C4-2B (cell line): ENCODE measurements around the gene AUTS2.

Source experiments
- H3K27ac ChIP-seq: fragments of 450-650 bp; 2 replicates; pipeline ENCODE4 v1.5.1; 2017
- ZFX ChIP-seq: fragments of 450-650 bp; IDR thresholded peaks from 2 replicates; pipeline ENCODE4 v1.6.1; 2017
- TF ChIP-seq, protein P1 (sequence below): fragments of 450-650 bp; conservative IDR thresholded peaks from 2 replicates; pipeline ENCODE4 v1.5.1; 2017; ENCODE audit warnings: mild to moderate bottlenecking

The AUTS2 gene

DNA sequence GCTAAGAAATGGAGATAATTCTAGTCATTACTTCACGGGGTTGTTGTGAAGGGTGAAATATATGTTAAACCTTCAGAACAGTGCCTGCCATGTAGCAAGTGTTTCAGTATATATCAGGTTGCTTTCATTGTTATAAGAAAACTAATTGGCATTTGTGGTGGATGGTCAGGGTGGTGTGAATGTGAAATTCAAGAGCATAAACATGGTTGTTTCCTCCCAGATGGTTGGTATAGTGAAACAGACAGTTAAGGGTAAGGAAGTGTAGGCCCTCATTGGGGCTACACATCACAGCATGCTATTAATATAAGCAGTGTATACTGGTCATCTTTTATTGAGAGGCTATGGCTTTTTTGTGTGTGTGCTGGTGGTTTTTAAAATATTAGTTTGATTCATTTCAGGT, 171.6 kb downstream of the AUTS2 start:
- no peak overlapping the region for H3K27ac ChIP-seq
- TF ChIP-seq ZFX = no peak
- TF ChIP-seq, protein P1, sequence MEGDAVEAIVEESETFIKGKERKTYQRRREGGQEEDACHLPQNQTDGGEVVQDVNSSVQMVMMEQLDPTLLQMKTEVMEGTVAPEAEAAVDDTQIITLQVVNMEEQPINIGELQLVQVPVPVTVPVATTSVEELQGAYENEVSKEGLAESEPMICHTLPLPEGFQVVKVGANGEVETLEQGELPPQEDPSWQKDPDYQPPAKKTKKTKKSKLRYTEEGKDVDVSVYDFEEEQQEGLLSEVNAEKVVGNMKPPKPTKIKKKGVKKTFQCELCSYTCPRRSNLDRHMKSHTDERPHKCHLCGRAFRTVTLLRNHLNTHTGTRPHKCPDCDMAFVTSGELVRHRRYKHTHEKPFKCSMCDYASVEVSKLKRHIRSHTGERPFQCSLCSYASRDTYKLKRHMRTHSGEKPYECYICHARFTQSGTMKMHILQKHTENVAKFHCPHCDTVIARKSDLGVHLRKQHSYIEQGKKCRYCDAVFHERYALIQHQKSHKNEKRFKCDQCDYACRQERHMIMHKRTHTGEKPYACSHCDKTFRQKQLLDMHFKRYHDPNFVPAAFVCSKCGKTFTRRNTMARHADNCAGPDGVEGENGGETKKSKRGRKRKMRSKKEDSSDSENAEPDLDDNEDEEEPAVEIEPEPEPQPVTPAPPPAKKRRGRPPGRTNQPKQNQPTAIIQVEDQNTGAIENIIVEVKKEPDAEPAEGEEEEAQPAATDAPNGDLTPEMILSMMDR = no peak

DNA sequence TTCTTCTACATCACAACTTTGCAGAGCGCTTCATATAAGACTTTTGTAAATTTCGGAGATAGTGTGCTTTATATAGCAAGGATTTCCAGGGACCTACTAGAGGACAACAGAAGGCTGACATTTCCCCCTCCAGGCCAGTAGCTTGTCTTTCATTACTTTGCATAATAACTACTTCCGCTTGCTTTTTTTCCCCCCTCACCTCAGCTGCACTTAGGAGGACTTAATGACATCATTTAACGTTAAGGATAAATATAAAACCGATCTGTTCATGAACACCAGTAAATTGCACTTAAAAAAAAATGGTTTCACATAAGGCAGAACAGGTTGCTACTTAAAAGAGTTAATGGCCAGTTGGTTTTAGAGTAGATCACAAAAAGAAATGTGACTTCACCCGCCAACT, 172.3 kb downstream of the AUTS2 start:
- no peak overlapping the region for H3K27ac ChIP-seq
- TF ChIP-seq, protein P1 = no peak
- TF ChIP-seq ZFX = no peak

DNA sequence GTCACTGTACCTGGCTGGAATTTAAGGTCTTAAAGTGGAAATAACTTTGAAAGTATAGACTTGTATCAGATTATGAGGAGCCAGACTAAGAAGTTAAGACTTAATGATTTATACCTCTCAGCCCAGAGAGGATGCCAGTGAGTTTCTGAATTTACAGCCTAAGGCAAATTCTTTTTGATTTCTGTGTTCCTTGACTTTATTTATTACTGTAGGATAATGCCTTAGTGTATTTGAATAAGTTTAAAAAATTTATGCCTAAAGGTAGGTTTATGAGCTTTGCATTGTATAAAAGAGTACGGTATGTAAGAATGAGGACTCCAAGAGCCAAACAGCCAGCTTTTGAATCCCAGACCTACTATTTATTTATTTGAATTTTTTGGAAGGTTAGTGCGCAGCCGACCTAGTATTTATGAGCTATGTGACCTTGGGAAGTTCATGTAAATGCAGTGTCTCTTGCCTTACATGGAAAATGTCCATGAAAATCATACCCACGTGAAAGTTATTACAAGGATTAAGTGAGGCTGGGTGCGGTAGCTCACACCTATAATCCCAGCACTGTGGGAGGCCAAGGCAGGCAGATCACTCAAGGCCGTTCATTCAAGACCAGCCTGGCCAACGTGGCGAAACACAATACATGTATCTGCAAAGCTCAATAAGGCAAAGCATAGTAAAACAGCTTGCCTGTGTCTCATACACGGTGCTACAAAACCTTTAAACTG, 174.6 kb downstream of the AUTS2 start:
- TF ChIP-seq, protein P1 = no peak
- no peak for TF ChIP-seq ZFX
- no peak overlapping the region for H3K27ac ChIP-seq

DNA sequence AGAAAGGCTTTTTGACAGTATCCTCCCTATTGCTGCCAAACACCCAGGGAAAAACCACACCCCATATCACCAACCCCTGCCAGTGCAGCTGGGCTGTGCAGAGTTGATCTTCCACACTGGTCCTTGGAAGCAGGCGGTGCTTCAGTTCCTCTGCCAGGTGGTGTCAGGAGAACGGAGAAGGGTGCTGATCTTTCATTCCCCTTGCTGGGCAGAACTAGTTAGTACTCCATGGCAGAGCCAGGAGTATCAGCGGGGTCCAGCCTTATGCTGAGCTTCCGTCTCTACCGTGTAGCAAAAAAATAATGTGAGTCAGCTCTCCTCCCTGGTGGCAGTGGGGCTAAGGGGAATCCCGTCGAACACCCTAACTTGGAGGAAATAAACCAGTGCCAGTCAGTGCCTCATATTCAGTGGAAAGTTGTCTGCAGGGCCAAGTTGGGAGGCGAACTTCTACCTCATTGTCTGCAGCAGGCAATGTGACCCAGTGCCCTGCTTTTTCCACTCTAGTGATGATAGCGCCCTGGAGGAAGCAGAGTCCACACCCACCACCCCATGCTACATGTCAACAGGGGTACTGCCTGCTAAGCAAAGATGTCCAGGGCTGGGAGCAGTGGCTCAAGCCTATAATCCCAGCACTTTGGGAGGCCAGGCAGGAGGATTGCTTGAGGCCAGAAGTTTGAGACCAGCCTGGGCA, 175.4 kb downstream of the AUTS2 start:
- H3K27ac ChIP-seq = no peak overlapping the region
- TF ChIP-seq, protein P1 = no peak
- TF ChIP-seq ZFX = no peak

DNA sequence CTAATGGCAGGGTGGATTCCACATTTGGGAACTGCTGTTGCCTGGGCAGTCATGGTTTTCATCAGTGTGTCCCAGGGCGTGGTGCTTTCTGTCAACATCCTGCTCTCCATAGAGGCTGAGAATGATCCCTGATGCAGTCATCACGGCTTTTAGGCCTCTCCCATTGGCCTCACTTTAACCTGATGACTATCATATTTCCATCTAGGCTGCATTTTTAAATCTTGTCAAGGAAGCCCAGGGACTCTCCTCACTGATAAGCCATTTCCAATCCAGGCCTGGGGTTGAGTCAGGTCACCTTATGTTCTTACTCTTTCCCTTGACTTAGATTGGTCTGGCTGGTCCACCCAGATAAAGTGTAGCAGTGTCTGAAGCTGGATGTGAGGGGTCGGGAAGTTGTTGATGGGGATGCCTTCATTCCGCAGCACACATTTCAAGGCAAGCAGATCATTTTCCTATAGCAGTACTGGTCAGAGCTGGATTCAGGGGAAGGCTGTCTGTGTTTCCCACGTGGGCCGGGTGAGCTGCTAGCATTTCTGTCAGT, 177.0 kb downstream of the AUTS2 start:
- no peak overlapping the region for H3K27ac ChIP-seq
- TF ChIP-seq ZFX = no peak
- TF ChIP-seq, protein P1 = no peak

DNA sequence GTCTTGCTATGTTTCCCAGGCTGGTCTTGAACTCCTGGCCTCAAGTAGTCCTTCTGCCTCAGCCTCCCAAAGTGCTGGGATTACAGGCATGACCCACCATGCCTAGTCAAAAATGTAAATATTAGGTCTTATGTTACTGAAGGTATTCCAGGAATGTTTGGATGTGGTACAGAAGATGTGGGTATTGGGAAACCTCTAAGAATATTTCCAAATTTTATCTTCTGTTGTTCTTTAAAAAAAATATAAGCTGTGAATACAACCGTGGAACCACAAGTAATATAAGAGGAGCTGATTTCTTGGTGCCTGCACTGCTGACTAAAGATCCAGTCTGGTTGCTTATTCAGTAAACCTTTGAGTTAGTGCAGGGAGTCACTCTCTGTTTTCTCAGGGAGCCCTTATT, 178.3 kb downstream of the AUTS2 start:
- H3K27ac ChIP-seq = no peak overlapping the region
- TF ChIP-seq, protein P1 = no peak
- TF ChIP-seq ZFX = no peak

DNA sequence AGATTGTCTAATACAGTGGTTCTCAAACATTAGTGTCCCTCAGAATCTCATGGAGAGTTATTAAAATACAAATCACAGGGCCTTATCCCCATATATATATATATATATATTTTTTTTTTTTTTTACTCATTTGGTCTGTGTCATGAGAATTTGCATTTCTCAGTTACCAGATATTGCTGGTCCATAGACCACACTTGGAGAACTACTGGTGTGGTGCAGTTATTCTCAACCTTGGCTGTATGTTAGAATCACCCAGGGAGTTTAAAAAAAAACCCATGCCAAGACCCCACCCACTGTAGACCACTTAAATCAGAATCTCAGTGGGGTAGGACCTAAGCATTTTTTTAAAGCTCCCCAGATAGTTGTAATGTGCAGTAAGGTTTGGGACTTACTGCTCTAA, 179.9 kb downstream of the AUTS2 start:
- no peak overlapping the region for H3K27ac ChIP-seq
- no peak for TF ChIP-seq ZFX
- TF ChIP-seq, protein P1 = no peak
